Keratinocyte (primary cell): ENCODE results near the gene TLL2. TPM values are rescaled to one million over a fixed set of nuclear protein-coding genes. Genes with fewer than 3 reads are reported as not detected.

Experiments used
- DNase-seq: peaks from one replicate; pipeline ENCODE4 v3.0.0-alpha.2; 2011; ENCODE audit warnings: low read depth, missing footprints, low spot score
- FAIRE-seq: peaks from 2 replicates; lab custom pipeline; 2011; peaks lifted over from hg19 to GRCh38; lab: Jason Lieb, UNC
- H2AFZ ChIP-seq: 2 replicates; pipeline ENCODE4 v1.6.0; 2012; ENCODE audit warnings: low read length, control low read depth, inconsistent platforms; ENCODE audit not compliant: control insufficient read depth
- H3K27ac ChIP-seq: 2 replicates; pipeline ENCODE4 v1.5.1; 2011; ENCODE audit warnings: low read length; ENCODE audit not compliant: control insufficient read depth, insufficient read depth
- H3K27me3 ChIP-seq: 3 replicates; pipeline ENCODE4 v1.6.0; 2011; ENCODE audit warnings: low read length; ENCODE audit not compliant: control insufficient read depth, insufficient read depth; ENCODE audit errors: extremely low read depth
- H3K36me3 ChIP-seq, 2 experiments: 2 replicates in 1 of 2; 3 replicates in 1 of 2; pipeline ENCODE4 v1.5.1; 2011; ENCODE audit warnings: low read length in 2 of 2, mild to moderate bottlenecking in 1 of 2; ENCODE audit not compliant: control insufficient read depth in 2 of 2, insufficient read depth in 2 of 2; ENCODE audit errors: extremely low read depth in 1 of 2
- H3K4me1 ChIP-seq: 3 replicates; pipeline ENCODE4 v1.5.1; 2011; ENCODE audit warnings: low read length; ENCODE audit not compliant: control insufficient read depth, insufficient read depth; ENCODE audit errors: extremely low read depth
- H3K4me2 ChIP-seq: 3 replicates; pipeline ENCODE4 v1.6.0; 2011; ENCODE audit warnings: low read depth, low read length; ENCODE audit not compliant: control insufficient read depth, insufficient read depth; ENCODE audit errors: extremely low read depth
- H3K4me3 ChIP-seq, 3 experiments: fragments of 200-600 bp in 1 of 3; sonication (generic) in 1 of 3; 2 replicates in 2 of 3; 3 replicates in 1 of 3; pipeline ENCODE4 v1.5.1; 2011 to 2016; ENCODE audit warnings: low read length in 3 of 3, mild to moderate bottlenecking in 3 of 3, control low read depth in 2 of 3, inconsistent platforms in 1 of 3, low read depth in 1 of 3, mixed read lengths in 1 of 3, mixed run types in 1 of 3, moderate library complexity in 1 of 3; ENCODE audit not compliant: control insufficient read depth in 2 of 3, insufficient read depth in 2 of 3; ENCODE audit errors: extremely low read depth in 1 of 3
- H3K79me2 ChIP-seq: 2 replicates; pipeline ENCODE4 v1.6.0; 2012; ENCODE audit warnings: low read length; ENCODE audit not compliant: control insufficient read depth, insufficient read depth
- H3K9ac ChIP-seq: 3 replicates; pipeline ENCODE4 v1.6.0; 2011; ENCODE audit warnings: low read length; ENCODE audit not compliant: control insufficient read depth, insufficient read depth; ENCODE audit errors: extremely low read depth
- H3K9me1 ChIP-seq: 3 replicates; pipeline ENCODE4 v1.6.0; 2011; ENCODE audit warnings: low read length; ENCODE audit not compliant: control insufficient read depth, insufficient read depth; ENCODE audit errors: extremely low read depth
- H3K9me3 ChIP-seq: 2 replicates; pipeline ENCODE4 v1.5.1; 2012; ENCODE audit warnings: low read depth, low read length; ENCODE audit not compliant: control insufficient read depth
- H4K20me1 ChIP-seq: 3 replicates; pipeline ENCODE4 v1.6.0; 2011; ENCODE audit warnings: low read length; ENCODE audit not compliant: control insufficient read depth, insufficient read depth; ENCODE audit errors: extremely low read depth
- EZH2 ChIP-seq: IDR thresholded peaks from one replicate; pipeline ENCODE4 v1.6.1; 2012; ENCODE audit warnings: inconsistent platforms, mild to moderate bottlenecking, low read length, moderate library complexity
- dilution Hi-C: fragments of 300-500 bp; cut with MboI; formaldehyde crosslinking; loops from one replicate; pipeline ENCODE4 v1.7.0; 2020; ENCODE audit warnings: low sequenced_read_pairs; ENCODE audit not compliant: extremely low pct_ligation_motif_present
- polyA plus RNA-seq, 5 experiments: library from polyadenylated mRNA; depleted of rRNA in 3 of 5; stranded (reverse) in 3 of 5; stranded (forward) in 1 of 5; unstranded in 1 of 5; fragments of >200 nt; gene quantifications; 1 replicate in 1 of 5; 2 replicates in 3 of 5; 3 replicates in 1 of 5; pipeline versions ENCODE4 v1.2.1 to v1.2.3, GENCODE V29; 2011 to 2012; ENCODE audit warnings: missing spikeins in 2 of 5, low read depth in 1 of 5, low replicate concordance in 1 of 5
- TF ChIP-seq, protein P1 (sequence below), 3 experiments: IDR thresholded peaks in 1 of 3; conservative IDR thresholded peaks in 1 of 3; optimal IDR thresholded peaks in 1 of 3; 2 replicates in 2 of 3; 3 replicates in 1 of 3; pipeline versions ENCODE3 to v1.5.1; 2011; ENCODE audit warnings: low read length in 3 of 3, mild to moderate bottlenecking in 3 of 3, moderate library complexity in 2 of 3, control low read depth in 1 of 3, inconsistent platforms in 1 of 3; ENCODE audit not compliant: insufficient read depth in 2 of 3; ENCODE audit errors: extremely low read depth in 1 of 3

The TLL2 gene
- polyA plus RNA-seq, 1 donor (not counting 4 experiments of a cell fraction or from before 2014, with no cell fraction given) = 0.83 TPM

DNA sequence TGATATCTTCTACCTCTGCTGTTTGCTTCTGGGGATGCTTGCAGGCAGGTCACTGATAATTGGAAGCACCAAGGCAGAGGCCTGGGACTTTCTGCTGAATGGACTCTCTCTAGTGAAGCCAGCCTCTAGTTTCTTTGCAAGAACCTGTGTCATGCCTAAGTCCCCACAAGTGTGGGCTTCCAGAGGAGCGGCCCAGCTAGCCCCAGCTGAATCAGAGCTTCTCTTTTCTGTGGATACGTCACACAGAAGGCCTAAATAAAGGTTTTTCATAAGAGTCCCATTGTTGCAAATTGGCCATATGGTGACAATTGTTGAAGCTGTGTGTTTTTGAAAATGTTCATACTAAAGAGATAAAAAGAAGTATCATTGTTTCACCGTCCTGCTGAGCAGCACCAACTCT, 148.2 kb downstream of the TLL2 start:
- DNase-seq = no peak
- Histone ChIP-seq H3K4me2 (no peak overlapping the region), H3K9me1 (no peaks in the 10 kb centered on the region), H3K4me3 (no peak overlapping the region), H3K27me3 (no peaks in the 10 kb centered on the region), H3K4me1 (peaks cover 6% of the 10 kb centered on the region), H3K9me3 (no peaks in the 10 kb centered on the region), H3K27ac (no peak overlapping the region), H3K36me3 (no peaks in the 10 kb centered on the region), H3K9ac (no peak overlapping the region), H2AFZ (no peak overlapping the region), H3K79me2 (no peaks in the 10 kb centered on the region), H4K20me1 (no peaks in the 10 kb centered on the region)
- dilution Hi-C loops = no loop called here
- no peak for FAIRE-seq
- TF ChIP-seq, protein P1, sequence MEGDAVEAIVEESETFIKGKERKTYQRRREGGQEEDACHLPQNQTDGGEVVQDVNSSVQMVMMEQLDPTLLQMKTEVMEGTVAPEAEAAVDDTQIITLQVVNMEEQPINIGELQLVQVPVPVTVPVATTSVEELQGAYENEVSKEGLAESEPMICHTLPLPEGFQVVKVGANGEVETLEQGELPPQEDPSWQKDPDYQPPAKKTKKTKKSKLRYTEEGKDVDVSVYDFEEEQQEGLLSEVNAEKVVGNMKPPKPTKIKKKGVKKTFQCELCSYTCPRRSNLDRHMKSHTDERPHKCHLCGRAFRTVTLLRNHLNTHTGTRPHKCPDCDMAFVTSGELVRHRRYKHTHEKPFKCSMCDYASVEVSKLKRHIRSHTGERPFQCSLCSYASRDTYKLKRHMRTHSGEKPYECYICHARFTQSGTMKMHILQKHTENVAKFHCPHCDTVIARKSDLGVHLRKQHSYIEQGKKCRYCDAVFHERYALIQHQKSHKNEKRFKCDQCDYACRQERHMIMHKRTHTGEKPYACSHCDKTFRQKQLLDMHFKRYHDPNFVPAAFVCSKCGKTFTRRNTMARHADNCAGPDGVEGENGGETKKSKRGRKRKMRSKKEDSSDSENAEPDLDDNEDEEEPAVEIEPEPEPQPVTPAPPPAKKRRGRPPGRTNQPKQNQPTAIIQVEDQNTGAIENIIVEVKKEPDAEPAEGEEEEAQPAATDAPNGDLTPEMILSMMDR (optimal IDR thresholded peaks at IDR 0.05 in 1 of 3, IDR thresholded peaks at IDR 0.05 in 1 of 3, conservative IDR thresholded peaks at IDR 0.05 in 1 of 3; ENCODE audit: extremely low read depth in 1 of 3, insufficient read depth in 2 of 3, low read length in 3 of 3) = no peak
- TF ChIP-seq EZH2 = no peak

GRCh38 chr10:96360766-96361165, 153.0 kb downstream of the TLL2 start:
- Histone ChIP-seq H3K27ac (no peak overlapping the region), H3K79me2 (no peaks in the 10 kb centered on the region), H3K36me3 (no peaks in the 10 kb centered on the region), H3K9me3 (no peaks in the 10 kb centered on the region), H3K4me2 (no peak overlapping the region), H3K9ac (no peak overlapping the region), H3K27me3 (no peaks in the 10 kb centered on the region), H4K20me1 (no peaks in the 10 kb centered on the region), H3K4me1 (no peaks in the 10 kb centered on the region), H3K4me3 (no peak overlapping the region), H2AFZ (no peak overlapping the region), H3K9me1 (no peaks in the 10 kb centered on the region)
- TF ChIP-seq, protein P1 (optimal IDR thresholded peaks at IDR 0.05 in 1 of 3, IDR thresholded peaks at IDR 0.05 in 1 of 3, conservative IDR thresholded peaks at IDR 0.05 in 1 of 3; ENCODE audit: extremely low read depth in 1 of 3, insufficient read depth in 2 of 3, low read length in 3 of 3) = no peak
- no peak for TF ChIP-seq EZH2
- FAIRE-seq = no peak
- DNase-seq = no peak
- dilution Hi-C loops = no loop called here
